K562 (cell line): Measurements from ENCODE around the gene SV2C. TPM values are rescaled to one million over a fixed set of nuclear protein-coding genes. Genes with fewer than 3 reads are reported as not detected.

Experiments
- ATAC-seq: fragments of 200-7000 bp; cut with Tn5 transposase; 3 replicates; pipeline ENCODE4 v1.9.1; 2020; ENCODE audit warnings: moderate library complexity
- BruUV-seq: library from RNA; stranded (reverse); fragments of 400-500 nt; replicated peaks from 2 replicates; lab custom pipeline; 2021; lab: Mats Ljungman, UMichigan
- CTCF ChIA-PET: fragments of 300-600 bp; formaldehyde crosslinking; extraction: SDS; loops from one replicate; lab custom pipeline; 2021; ENCODE audit warnings: low intra/inter-chr PET ratio; lab: Yijun Ruan, JAX
- POLR2A ChIA-PET: fragments of 300-600, 350-650 bp; sonication (Branson Sonifier 250); formaldehyde crosslinking; extraction: SDS; loops from one replicate; lab custom pipeline; 2021; ENCODE audit warnings: antibody characterized with exemption, inconsistent platforms; lab: Yijun Ruan, JAX
- DNase-seq, 4 experiments: peaks; one replicate each; pipeline versions ENCODE4 v3.0.0 to v3.0.0-alpha.2; 2011 to 2018; ENCODE audit warnings: low spot score in 3 of 4, mixed read lengths in 3 of 4; ENCODE audit errors: extremely low read depth in 1 of 4
- FAIRE-seq: peaks from 2 replicates; lab custom pipeline; 2011; peaks lifted over from hg19 to GRCh38; lab: Jason Lieb, UNC
- H2AFZ ChIP-seq: 2 replicates; pipeline ENCODE4 v1.6.0; 2011; ENCODE audit warnings: low read depth, low read length, control low read depth, inconsistent platforms
- H3K27ac ChIP-seq: fragments of 200-600 bp; 3 replicates; pipeline ENCODE4 v1.8.0; 2011; ENCODE audit warnings: low read depth, mild to moderate bottlenecking, control low read depth, inconsistent platforms, low read length, moderate library complexity, mixed read lengths; ENCODE audit errors: extremely low read depth
- H3K27me3 ChIP-seq, 2 experiments: fragments of 300-600 bp in 1 of 2; 2 replicates in 1 of 2; 3 replicates in 1 of 2; pipeline versions ENCODE4 v1.6.0 to v1.8.0; 2011; ENCODE audit warnings: inconsistent platforms in 2 of 2, low read length in 2 of 2, mild to moderate bottlenecking in 1 of 2, mixed read lengths in 1 of 2, moderate library complexity in 1 of 2; ENCODE audit not compliant: control insufficient read depth in 2 of 2, insufficient read depth in 2 of 2
- H3K36me3 ChIP-seq: fragments of 300-600 bp; 3 replicates; pipeline ENCODE4 v1.8.0; 2011; ENCODE audit warnings: mild to moderate bottlenecking, low read length, inconsistent platforms; ENCODE audit not compliant: control insufficient read depth, insufficient read depth
- H3K4me1 ChIP-seq, 2 experiments: fragments of 200-600 bp in 1 of 2; replicated peaks in 1 of 2; 2 replicates in 1 of 2; 3 replicates in 1 of 2; pipeline versions ENCODE4 v1.5.1 to v1.8.0; 2011; ENCODE audit warnings: inconsistent platforms in 2 of 2, low read length in 2 of 2, mild to moderate bottlenecking in 1 of 2, mixed read lengths in 1 of 2, moderate library complexity in 1 of 2; ENCODE audit not compliant: control insufficient read depth in 2 of 2, insufficient read depth in 2 of 2
- H3K4me2 ChIP-seq: 2 replicates; pipeline ENCODE4 v1.6.1; 2011; ENCODE audit warnings: low read length, control low read depth, inconsistent platforms, mixed read lengths; ENCODE audit not compliant: insufficient read depth
- H3K4me3 ChIP-seq: fragments of 200-600 bp; sonication (generic), shearing (Covaris generic); 2 replicates; pipeline ENCODE4 v1.5.1; 2016; ENCODE audit warnings: control low read depth, inconsistent platforms
- H3K79me2 ChIP-seq: fragments of 200-600 bp; 3 replicates; pipeline ENCODE4 v1.8.0; 2011; ENCODE audit warnings: low read length, inconsistent platforms; ENCODE audit not compliant: control insufficient read depth, insufficient read depth
- H3K9ac ChIP-seq, 2 experiments: 2 replicates each; pipeline versions ENCODE4 v1.6.0 to v1.6.1; 2011; ENCODE audit warnings: low read depth in 2 of 2, low read length in 2 of 2, control low read depth in 1 of 2, inconsistent platforms in 1 of 2, mild to moderate bottlenecking in 1 of 2, mixed read lengths in 1 of 2; ENCODE audit not compliant: insufficient read depth in 1 of 2
- H3K9me1 ChIP-seq: one replicate; pipeline ENCODE4 v1.6.0; 2011; ENCODE audit warnings: inconsistent platforms, mild to moderate bottlenecking, low read length, moderate library complexity; ENCODE audit not compliant: control insufficient read depth, insufficient read depth
- H3K9me3 ChIP-seq: replicated peaks from 2 replicates; pipeline ENCODE4 v1.5.1; 2011; ENCODE audit warnings: low read depth, low read length, inconsistent platforms; ENCODE audit not compliant: control insufficient read depth, insufficient read depth
- H4K20me1 ChIP-seq: replicated peaks from 2 replicates; pipeline ENCODE4 v1.6.1; 2011; ENCODE audit warnings: low read length, inconsistent platforms, mixed read lengths; ENCODE audit not compliant: control insufficient read depth, insufficient read depth
- ADNP ChIP-seq: fragments of 200-800 bp; sonication (Bioruptor generic); IDR thresholded peaks from 2 replicates; pipeline ENCODE4 v1.6.1; 2016; ENCODE audit warnings: missing genetic modification characterization, missing compliant biosample characterization
- CHCHD3 ChIP-seq: fragments of 250-450 bp; sonication (Bioruptor Pico); IDR thresholded peaks from 2 replicates; pipeline ENCODE4 v2.1.2; 2022; ENCODE audit warnings: mild to moderate bottlenecking
- CREBBP ChIP-seq: IDR thresholded peaks from one replicate; pipeline ENCODE4 v1.6.1; 2012; ENCODE audit warnings: low read depth, mild to moderate bottlenecking, control low read depth, inconsistent platforms, low read length
- CXXC5 ChIP-seq: fragments of 250-450 bp; sonication (Bioruptor Pico); IDR thresholded peaks from 2 replicates; pipeline ENCODE4 v1.8.0; 2022; ENCODE audit warnings: inconsistent platforms, mild to moderate bottlenecking, moderate library complexity
- MXI1 ChIP-seq: IDR thresholded peaks from 2 replicates; pipeline ENCODE4 v1.6.1; 2011; ENCODE audit warnings: low read depth, mild to moderate bottlenecking, improper control_type of control experiment, low read length
- NFXL1 ChIP-seq: fragments of 450-650 bp; formaldehyde crosslinking; IDR thresholded peaks from 2 replicates; pipeline ENCODE4 v1.4.0; 2021; ENCODE audit warnings: mild to moderate bottlenecking
- SUPT5H ChIP-seq: fragments of 450-650 bp; IDR thresholded peaks from 2 replicates; pipeline ENCODE4 v1.6.1; 2016
- TCF3 ChIP-seq: sonication (generic); formaldehyde crosslinking; IDR thresholded peaks from 2 replicates; pipeline ENCODE4 v1.4.0; 2020; ENCODE audit warnings: mild to moderate bottlenecking, missing genetic modification reagents
- TEAD1 ChIP-seq, 2 experiments: fragments of 450-650 bp in 1 of 2; sonication (generic) in 1 of 2; formaldehyde crosslinking; IDR thresholded peaks; 2 replicates each; pipeline versions ENCODE4 v1.4.0 to v1.8.0; 2020 to 2022; ENCODE audit warnings: mild to moderate bottlenecking in 2 of 2, missing genetic modification reagents in 1 of 2
- WGBS: fragments of 100-300 bp; shearing (Covaris generic); methylation state at CpG from one replicate; pipeline ENCODE4 v1.1.6; 2016; ENCODE audit warnings: low coverage, mixed read lengths; ENCODE audit not compliant: insufficient coverage; ENCODE audit errors: missing lambda C conversion rate; 5-methylcytosine and 5-hydroxymethylcytosine counted together
- in situ Hi-C: fragments of 300-500 bp; cut with MboI; formaldehyde crosslinking; loops from 4 replicates; pipeline ENCODE4 v1.15.0; 2018; ENCODE audit warnings: inconsistent platforms, mixed read lengths
- intact Hi-C: fragments of 100-400 bp; cut with micrococcal nuclease; formaldehyde crosslinking; loops from 2 replicates; pipeline ENCODE4 v1.14.2; 2022
- polyA plus RNA-seq, 8 experiments: library from polyadenylated mRNA; depleted of rRNA in 4 of 8; stranded (reverse) in 5 of 8; unstranded in 3 of 8; fragments of >200 nt; fragmentation: Nextera tagmentation in 2 of 8; fragmentation: Illumina TruSeq in 1 of 8; extraction: Ambion mirVana in 2 of 8; extraction: Trizol in 1 of 8; gene quantifications; 2 replicates each; pipeline versions ENCODE4 v1.2.1 to v1.2.3, GENCODE V29; 2011 to 2014; ENCODE audit warnings: inconsistent platforms in 1 of 8, missing spikeins in 1 of 8
- total RNA-seq, 7 experiments: library from RNA; depleted of rRNA in 6 of 7; stranded (reverse); fragments of >200 nt in 6 of 7; fragmentation: Illumina TruSeq in 2 of 7; extraction: Trizol in 2 of 7; gene quantifications; 2 replicates each; pipeline versions ENCODE4 v1.2.1 to v1.2.3, GENCODE V29; 2011 to 2021; ENCODE audit warnings: low replicate concordance in 1 of 7
- TF ChIP-seq, protein P1 (sequence below): fragments of 200-400 bp; formaldehyde crosslinking; IDR thresholded peaks from 2 replicates; pipeline ENCODE4 v1.6.1; 2017; ENCODE audit warnings: mild to moderate bottlenecking, low read depth, low read length, moderate library complexity
- TF ChIP-seq, protein P2 (sequence below): fragments of 450-650 bp; IDR thresholded peaks from 2 replicates; pipeline ENCODE4 v1.6.1; 2016; ENCODE audit warnings: mild to moderate bottlenecking
- TF ChIP-seq, protein P3 (sequence below): fragments of 250-450 bp; sonication (Bioruptor Pico); IDR thresholded peaks from 2 replicates; pipeline ENCODE4 v1.4.0; 2020
- TF ChIP-seq, protein P4 (sequence below): fragments of 250-450 bp; sonication (Bioruptor Pico); IDR thresholded peaks from 2 replicates; pipeline ENCODE4 v1.8.0; 2021; ENCODE audit warnings: borderline replicate concordance, mild to moderate bottlenecking, moderate library complexity; ENCODE audit not compliant: poor library complexity, severe bottlenecking
- TF ChIP-seq, protein P5 (sequence below): fragments of 250-450 bp; sonication (Bioruptor Pico); IDR thresholded peaks from 2 replicates; pipeline ENCODE4 v1.5.0; 2021
- TF ChIP-seq, protein P6 (sequence below), 2 experiments: fragments of 450-650 bp; IDR thresholded peaks; 2 replicates each; pipeline ENCODE4 v1.6.1; 2016

The SV2C gene
- total and polyA plus RNA-seq, 9 of the 15 experiments (the other 6 are each of a cell fraction or from before 2014, with no cell fraction given), result 0.05 TPM; not detected in 8

DNA sequence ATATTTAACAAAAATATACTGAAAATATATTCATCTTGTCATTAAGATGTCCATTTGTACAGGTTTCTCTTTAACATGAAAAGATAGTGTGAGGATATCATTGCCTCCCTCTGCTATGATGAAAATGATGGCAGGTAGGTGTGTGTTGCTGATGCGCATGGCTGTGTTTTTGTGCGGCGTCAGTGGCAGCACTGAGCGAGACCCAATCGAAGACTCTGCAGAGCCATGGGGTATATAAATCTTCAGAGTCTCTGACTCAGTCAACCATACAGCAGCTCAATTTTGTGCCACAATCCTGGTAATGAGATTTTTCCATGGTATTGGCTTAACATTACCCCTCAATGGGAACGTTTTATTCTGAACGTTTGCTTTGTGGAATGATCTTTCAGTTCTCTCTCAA lies 166.4 kb downstream of the SV2C start:
- intact Hi-C loops (loop anchor here (10.0 kb wide), 1 partner anchor 1575 kb away; no protein-coding TSS in a partner anchor), in situ Hi-C loops (no loop called here)
- Histone ChIP-seq H3K9ac (no peak overlapping the region), H3K36me3 (no peaks in the 10 kb centered on the region), H3K27ac (no peak overlapping the region), H2AFZ (no peak overlapping the region), H4K20me1 (no peaks in the 10 kb centered on the region), H3K9me3 (no peaks in the 10 kb centered on the region), H3K27me3 (peaks cover 0 to 8% of the 10 kb centered on the region in 2 experiments; a peak in 2 of 5 replicates), H3K79me2 (no peaks in the 10 kb centered on the region), H3K4me2 (no peak overlapping the region), H3K4me1 (no peaks in the 10 kb centered on the region), H3K9me1 (no peaks in the 10 kb centered on the region), H3K4me3 (no peak overlapping the region)
- CTCF ChIA-PET, result no interaction called here
- FAIRE-seq (no peak), ATAC-seq (no peak), DNase-seq (no peak)
- POLR2A ChIA-PET, result no interaction called here
- TF ChIP-seq CXXC5 (CRISPR knock-in tag) (no peak), NFXL1 (no peak), MXI1 (no peak), SUPT5H (no peak), ADNP (tag) (no peak), CHCHD3 (no peak), TEAD1 (CRISPR knock-in tag; IDR thresholded peaks at IDR 0.05) (no peak), TCF3 (no peak), CREBBP (no peak)
- TF ChIP-seq, protein P1, sequence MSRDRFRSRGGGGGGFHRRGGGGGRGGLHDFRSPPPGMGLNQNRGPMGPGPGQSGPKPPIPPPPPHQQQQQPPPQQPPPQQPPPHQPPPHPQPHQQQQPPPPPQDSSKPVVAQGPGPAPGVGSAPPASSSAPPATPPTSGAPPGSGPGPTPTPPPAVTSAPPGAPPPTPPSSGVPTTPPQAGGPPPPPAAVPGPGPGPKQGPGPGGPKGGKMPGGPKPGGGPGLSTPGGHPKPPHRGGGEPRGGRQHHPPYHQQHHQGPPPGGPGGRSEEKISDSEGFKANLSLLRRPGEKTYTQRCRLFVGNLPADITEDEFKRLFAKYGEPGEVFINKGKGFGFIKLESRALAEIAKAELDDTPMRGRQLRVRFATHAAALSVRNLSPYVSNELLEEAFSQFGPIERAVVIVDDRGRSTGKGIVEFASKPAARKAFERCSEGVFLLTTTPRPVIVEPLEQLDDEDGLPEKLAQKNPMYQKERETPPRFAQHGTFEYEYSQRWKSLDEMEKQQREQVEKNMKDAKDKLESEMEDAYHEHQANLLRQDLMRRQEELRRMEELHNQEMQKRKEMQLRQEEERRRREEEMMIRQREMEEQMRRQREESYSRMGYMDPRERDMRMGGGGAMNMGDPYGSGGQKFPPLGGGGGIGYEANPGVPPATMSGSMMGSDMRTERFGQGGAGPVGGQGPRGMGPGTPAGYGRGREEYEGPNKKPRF, result no peak
- TF ChIP-seq, protein P2, sequence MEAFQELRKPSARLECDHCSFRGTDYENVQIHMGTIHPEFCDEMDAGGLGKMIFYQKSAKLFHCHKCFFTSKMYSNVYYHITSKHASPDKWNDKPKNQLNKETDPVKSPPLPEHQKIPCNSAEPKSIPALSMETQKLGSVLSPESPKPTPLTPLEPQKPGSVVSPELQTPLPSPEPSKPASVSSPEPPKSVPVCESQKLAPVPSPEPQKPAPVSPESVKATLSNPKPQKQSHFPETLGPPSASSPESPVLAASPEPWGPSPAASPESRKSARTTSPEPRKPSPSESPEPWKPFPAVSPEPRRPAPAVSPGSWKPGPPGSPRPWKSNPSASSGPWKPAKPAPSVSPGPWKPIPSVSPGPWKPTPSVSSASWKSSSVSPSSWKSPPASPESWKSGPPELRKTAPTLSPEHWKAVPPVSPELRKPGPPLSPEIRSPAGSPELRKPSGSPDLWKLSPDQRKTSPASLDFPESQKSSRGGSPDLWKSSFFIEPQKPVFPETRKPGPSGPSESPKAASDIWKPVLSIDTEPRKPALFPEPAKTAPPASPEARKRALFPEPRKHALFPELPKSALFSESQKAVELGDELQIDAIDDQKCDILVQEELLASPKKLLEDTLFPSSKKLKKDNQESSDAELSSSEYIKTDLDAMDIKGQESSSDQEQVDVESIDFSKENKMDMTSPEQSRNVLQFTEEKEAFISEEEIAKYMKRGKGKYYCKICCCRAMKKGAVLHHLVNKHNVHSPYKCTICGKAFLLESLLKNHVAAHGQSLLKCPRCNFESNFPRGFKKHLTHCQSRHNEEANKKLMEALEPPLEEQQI, result no peak
- TF ChIP-seq, protein P3, sequence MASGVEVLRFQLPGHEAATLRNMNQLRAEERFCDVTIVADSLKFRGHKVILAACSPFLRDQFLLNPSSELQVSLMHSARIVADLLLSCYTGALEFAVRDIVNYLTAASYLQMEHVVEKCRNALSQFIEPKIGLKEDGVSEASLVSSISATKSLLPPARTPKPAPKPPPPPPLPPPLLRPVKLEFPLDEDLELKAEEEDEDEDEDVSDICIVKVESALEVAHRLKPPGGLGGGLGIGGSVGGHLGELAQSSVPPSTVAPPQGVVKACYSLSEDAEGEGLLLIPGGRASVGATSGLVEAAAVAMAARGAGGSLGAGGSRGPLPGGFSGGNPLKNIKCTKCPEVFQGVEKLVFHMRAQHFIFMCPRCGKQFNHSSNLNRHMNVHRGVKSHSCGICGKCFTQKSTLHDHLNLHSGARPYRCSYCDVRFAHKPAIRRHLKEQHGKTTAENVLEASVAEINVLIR (CRISPR knock-in tag), result no peak
- TF ChIP-seq, protein P4, sequence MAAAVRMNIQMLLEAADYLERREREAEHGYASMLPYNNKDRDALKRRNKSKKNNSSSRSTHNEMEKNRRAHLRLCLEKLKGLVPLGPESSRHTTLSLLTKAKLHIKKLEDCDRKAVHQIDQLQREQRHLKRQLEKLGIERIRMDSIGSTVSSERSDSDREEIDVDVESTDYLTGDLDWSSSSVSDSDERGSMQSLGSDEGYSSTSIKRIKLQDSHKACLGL (CRISPR knock-in tag), result no peak
- TF ChIP-seq, protein P5, sequence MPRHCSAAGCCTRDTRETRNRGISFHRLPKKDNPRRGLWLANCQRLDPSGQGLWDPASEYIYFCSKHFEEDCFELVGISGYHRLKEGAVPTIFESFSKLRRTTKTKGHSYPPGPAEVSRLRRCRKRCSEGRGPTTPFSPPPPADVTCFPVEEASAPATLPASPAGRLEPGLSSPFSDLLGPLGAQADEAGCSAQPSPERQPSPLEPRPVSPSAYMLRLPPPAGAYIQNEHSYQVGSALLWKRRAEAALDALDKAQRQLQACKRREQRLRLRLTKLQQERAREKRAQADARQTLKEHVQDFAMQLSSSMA (CRISPR knock-in tag), result no peak
- TF ChIP-seq, protein P6, sequence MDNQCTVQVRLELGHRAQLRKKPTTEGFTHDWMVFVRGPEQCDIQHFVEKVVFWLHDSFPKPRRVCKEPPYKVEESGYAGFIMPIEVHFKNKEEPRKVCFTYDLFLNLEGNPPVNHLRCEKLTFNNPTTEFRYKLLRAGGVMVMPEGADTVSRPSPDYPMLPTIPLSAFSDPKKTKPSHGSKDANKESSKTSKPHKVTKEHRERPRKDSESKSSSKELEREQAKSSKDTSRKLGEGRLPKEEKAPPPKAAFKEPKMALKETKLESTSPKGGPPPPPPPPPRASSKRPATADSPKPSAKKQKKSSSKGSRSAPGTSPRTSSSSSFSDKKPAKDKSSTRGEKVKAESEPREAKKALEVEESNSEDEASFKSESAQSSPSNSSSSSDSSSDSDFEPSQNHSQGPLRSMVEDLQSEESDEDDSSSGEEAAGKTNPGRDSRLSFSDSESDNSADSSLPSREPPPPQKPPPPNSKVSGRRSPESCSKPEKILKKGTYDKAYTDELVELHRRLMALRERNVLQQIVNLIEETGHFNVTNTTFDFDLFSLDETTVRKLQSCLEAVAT (IDR thresholded peaks at IDR 0.05), result no peak
- WGBS, result 40% methylated on average over 7 of the region's 7 CpGs
- BruUV-seq, result no TSS peak
